HepG2 (cell line): ENCODE data around the gene CTAG1A. TPM values are rescaled to one million over a fixed set of nuclear protein-coding genes. Genes with fewer than 3 reads are reported as not detected.

Source experiments
- AKNA ChIP-seq: sonication (generic); formaldehyde crosslinking; IDR thresholded peaks from 2 replicates; pipeline ENCODE4 v1.4.0; 2020; ENCODE audit warnings: missing genetic modification reagents, borderline replicate concordance
- KDM5A ChIP-seq: fragments of 200-600 bp; sonication (generic); IDR thresholded peaks from 2 replicates; pipeline ENCODE4 v1.7.0; 2018; ENCODE audit warnings: antibody characterized with exemption, mild to moderate bottlenecking, low read length, borderline replicate concordance
- NBN ChIP-seq: fragments of 450-650 bp; conservative IDR thresholded peaks from 2 replicates; pipeline ENCODE4 v1.6.1; 2017
- RARA ChIP-seq: IDR thresholded peaks from 2 replicates; pipeline ENCODE4 v1.6.1; 2016; ENCODE audit warnings: missing genetic modification reagents, missing compliant biosample characterization
- RCOR2 ChIP-seq: IDR thresholded peaks from 2 replicates; pipeline ENCODE4 v1.6.1; 2016; ENCODE audit warnings: missing biosample characterization, missing genetic modification reagents
- SNAPC2 ChIP-seq: sonication (generic); formaldehyde crosslinking; IDR thresholded peaks from 2 replicates; pipeline ENCODE4 v1.8.1; 2022; ENCODE audit warnings: mild to moderate bottlenecking, missing genetic modification reagents
- TAF15 ChIP-seq: fragments of 200-400 bp; formaldehyde crosslinking; IDR thresholded peaks from one replicate; pipeline ENCODE4 v1.6.1; 2018; ENCODE audit warnings: mild to moderate bottlenecking, low read depth, low read length; ENCODE audit not compliant: poor library complexity, severe bottlenecking
- TEAD3 ChIP-seq: optimal IDR thresholded peaks from 2 replicates; pipeline ENCODE3; 2016; ENCODE audit warnings: borderline replicate concordance
- TIGD3 ChIP-seq: sonication (generic); formaldehyde crosslinking; IDR thresholded peaks from 2 replicates; pipeline ENCODE4 v1.5.1; 2020; ENCODE audit warnings: mild to moderate bottlenecking, missing genetic modification reagents, borderline replicate concordance
- ZBTB34 ChIP-seq: sonication (generic); formaldehyde crosslinking; IDR thresholded peaks from 2 replicates; pipeline ENCODE4 v1.8.0; 2022; ENCODE audit warnings: mild to moderate bottlenecking, missing genetic modification reagents
- ZNF318 ChIP-seq: sonication (generic); formaldehyde crosslinking; IDR thresholded peaks from 2 replicates; pipeline ENCODE4 v1.4.0; 2020; ENCODE audit warnings: mild to moderate bottlenecking, missing genetic modification reagents
- polyA plus RNA-seq, 8 experiments: library from polyadenylated mRNA; depleted of rRNA in 3 of 8; stranded (reverse) in 7 of 8; unstranded in 1 of 8; fragments of >200 nt; fragmentation: Illumina TruSeq in 4 of 8; extraction: Trizol in 4 of 8; gene quantifications; 2 replicates each; pipeline versions ENCODE4 v1.2.1 to v1.2.3, GENCODE V29; 2011 to 2016; ENCODE audit warnings: low read depth in 4 of 8, missing spikeins in 1 of 8, mixed read lengths in 1 of 8; ENCODE audit not compliant: insufficient read depth in 1 of 8
- total RNA-seq, 5 experiments: library from RNA; depleted of rRNA; stranded (reverse); fragments of >200 nt; fragmentation: Illumina TruSeq; extraction: Trizol; gene quantifications; 2 replicates each; pipeline ENCODE4 v1.2.3, GENCODE V29; 2016; ENCODE audit warnings: low read depth in 1 of 5

Gene CTAG1A
- total and polyA plus RNA-seq, 2 of the 13 experiments (the other 11 are each of a cell fraction or from before 2014, with no cell fraction given): not detected

- no peak for TF ChIP-seq ZBTB34
- no peak for TF ChIP-seq RCOR2 (CRISPR knock-in tag)
- peak; percentile 77 for TF ChIP-seq TEAD3
- no peak for TF ChIP-seq AKNA (CRISPR knock-in tag)
- no peak for TF ChIP-seq TIGD3 (CRISPR knock-in tag)
- TF ChIP-seq NBN: no peak
- TF ChIP-seq TAF15: no peak
- no peak for TF ChIP-seq SNAPC2 (CRISPR knock-in tag)
- 0 out of 2 replicates have a peak, but pooled peaks have one; percentile 18 for TF ChIP-seq KDM5A
- no peak for TF ChIP-seq ZNF318
- TF ChIP-seq RARA (CRISPR knock-in tag): peak; percentile 83
These were observed 43.9 kb upstream of the CTAG1A start (continued) for GRCh38 chrX:154540897-154541535.
